Body of pancreas (tissue), 4 donors: ENCODE results near the gene CFL1. TPM values are rescaled to one million over a fixed set of nuclear protein-coding genes. Genes with fewer than 3 reads are reported as not detected.

Source experiments
- ATAC-seq: fragments of 150-250 bp; one replicate; pipeline ENCODE4 v1.9.1; 2016
- DNase-seq, 4 donors: peaks; one replicate each; pipeline ENCODE4 v3.0.0-alpha.2; 2019
- H3K27ac ChIP-seq, 4 donors: fragments of 200-600 bp; sonication (generic); 1 replicate in 3 of 4; 2 replicates in 1 of 4; pipeline versions ENCODE4 v1.5.1 to v1.6.1; 2016 to 2019; ENCODE audit warnings: mild to moderate bottlenecking in 1 of 4, mixed read lengths in 1 of 4, moderate library complexity in 1 of 4
- H3K27me3 ChIP-seq, 2 donors: fragments of 200-600 bp; sonication (generic); one replicate each; pipeline ENCODE4 v1.6.0; 2016; ENCODE audit warnings: mild to moderate bottlenecking in 1 of 2
- H3K36me3 ChIP-seq, 2 donors: fragments of 200-600 bp; sonication (generic); replicated peaks in 1 of 2; 2 replicates each; pipeline ENCODE4 v1.5.1; 2016; ENCODE audit warnings: low read depth in 2 of 2; ENCODE audit not compliant: insufficient read depth in 1 of 2
- H3K4me1 ChIP-seq: fragments of 200-600 bp; sonication (generic); one replicate; pipeline ENCODE4 v1.6.0; 2016
- H3K4me3 ChIP-seq, 2 donors: fragments of 200-600 bp; sonication (generic); 1 replicate in 1 of 2; 2 replicates in 1 of 2; pipeline ENCODE4 v1.5.1; 2016 to 2019
- H3K9me3 ChIP-seq, 3 donors: fragments of 200-600 bp; sonication (generic); 1 replicate in 2 of 3; 2 replicates in 1 of 3; pipeline ENCODE4 v1.5.1; 2016
- POLR2A ChIP-seq, 3 donors: fragments of 450-650 bp; IDR thresholded peaks; one replicate each; pipeline ENCODE4 v1.6.1; 2016; ENCODE audit warnings: antibody characterized with exemption in 3 of 3, mild to moderate bottlenecking in 2 of 3
- WGBS, 2 donors: methylation state at CpG; one replicate each; pipeline ENCODE4 v1.1.5; 2017; 5-methylcytosine and 5-hydroxymethylcytosine counted together
- intact Hi-C: fragments of 100-400 bp; cut with DNase I; formaldehyde crosslinking; loops from one replicate; pipeline ENCODE4 v1.15.1; 2023
- total RNA-seq, 2 donors: library from RNA; depleted of rRNA; stranded (reverse); fragments of >200 nt; gene quantifications; one replicate each; pipeline ENCODE4 v1.1.0, GENCODE V29; 2016
- TF ChIP-seq, protein P1 (sequence below), 7 experiments: fragments of 450-650 bp in 4 of 7; fragments of 200-600 bp in 3 of 7; sonication (generic) in 3 of 7; IDR thresholded peaks; one replicate each; pipeline ENCODE4 v1.5.1; 2016 to 2019; ENCODE audit warnings: antibody characterized with exemption in 7 of 7

The CFL1 gene
- total RNA-seq, 2 donors from 2014 or later, result 190 to 412 TPM

DNA sequence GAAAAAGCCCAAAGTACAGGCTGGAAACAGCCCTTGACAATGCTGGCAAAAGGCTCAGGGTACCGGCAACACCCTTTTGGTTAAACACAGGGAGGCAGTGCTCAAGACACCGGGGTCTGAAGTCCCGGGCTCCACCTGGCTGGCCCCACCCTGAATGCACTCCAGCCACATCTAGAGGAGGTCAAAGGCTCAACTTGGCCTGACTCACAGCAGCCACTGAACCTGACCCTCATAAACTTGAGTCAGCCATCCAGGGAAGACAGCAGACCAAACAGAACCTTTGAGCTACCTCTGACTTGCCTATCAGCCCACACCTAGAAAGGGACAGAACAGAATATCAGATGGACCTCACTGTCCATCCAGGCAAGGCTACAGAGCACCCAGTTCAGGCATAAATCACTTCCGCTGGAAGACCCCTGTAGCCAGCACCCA lies 3.8 kb downstream of the CFL1 start:
- no peak overlapping the region for H3K4me3 ChIP-seq
- no peak overlapping the region for H3K27ac ChIP-seq
- no peak for ATAC-seq
- TF ChIP-seq POLR2A (IDR thresholded peaks at IDR 0.05), result no peak
- TF ChIP-seq, protein P1, sequence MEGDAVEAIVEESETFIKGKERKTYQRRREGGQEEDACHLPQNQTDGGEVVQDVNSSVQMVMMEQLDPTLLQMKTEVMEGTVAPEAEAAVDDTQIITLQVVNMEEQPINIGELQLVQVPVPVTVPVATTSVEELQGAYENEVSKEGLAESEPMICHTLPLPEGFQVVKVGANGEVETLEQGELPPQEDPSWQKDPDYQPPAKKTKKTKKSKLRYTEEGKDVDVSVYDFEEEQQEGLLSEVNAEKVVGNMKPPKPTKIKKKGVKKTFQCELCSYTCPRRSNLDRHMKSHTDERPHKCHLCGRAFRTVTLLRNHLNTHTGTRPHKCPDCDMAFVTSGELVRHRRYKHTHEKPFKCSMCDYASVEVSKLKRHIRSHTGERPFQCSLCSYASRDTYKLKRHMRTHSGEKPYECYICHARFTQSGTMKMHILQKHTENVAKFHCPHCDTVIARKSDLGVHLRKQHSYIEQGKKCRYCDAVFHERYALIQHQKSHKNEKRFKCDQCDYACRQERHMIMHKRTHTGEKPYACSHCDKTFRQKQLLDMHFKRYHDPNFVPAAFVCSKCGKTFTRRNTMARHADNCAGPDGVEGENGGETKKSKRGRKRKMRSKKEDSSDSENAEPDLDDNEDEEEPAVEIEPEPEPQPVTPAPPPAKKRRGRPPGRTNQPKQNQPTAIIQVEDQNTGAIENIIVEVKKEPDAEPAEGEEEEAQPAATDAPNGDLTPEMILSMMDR (IDR thresholded peaks at IDR 0.05), result no peak
- intact Hi-C loops, result no loop called here
- peaks cover 8 to 26% of the 10 kb centered on the region in 2 donors for H3K36me3 ChIP-seq
- H3K4me1 ChIP-seq, result peaks cover 28% of the 10 kb centered on the region
- 88 to 100% methylated on average over 1 to 4 of the region's 4 CpGs for WGBS, 2 donors
- H3K27me3 ChIP-seq, result no peaks in the 10 kb centered on the region
- peak in 1 of 4 donors; percentile 11 for DNase-seq
- H3K9me3 ChIP-seq, result no peaks in the 10 kb centered on the region

DNA sequence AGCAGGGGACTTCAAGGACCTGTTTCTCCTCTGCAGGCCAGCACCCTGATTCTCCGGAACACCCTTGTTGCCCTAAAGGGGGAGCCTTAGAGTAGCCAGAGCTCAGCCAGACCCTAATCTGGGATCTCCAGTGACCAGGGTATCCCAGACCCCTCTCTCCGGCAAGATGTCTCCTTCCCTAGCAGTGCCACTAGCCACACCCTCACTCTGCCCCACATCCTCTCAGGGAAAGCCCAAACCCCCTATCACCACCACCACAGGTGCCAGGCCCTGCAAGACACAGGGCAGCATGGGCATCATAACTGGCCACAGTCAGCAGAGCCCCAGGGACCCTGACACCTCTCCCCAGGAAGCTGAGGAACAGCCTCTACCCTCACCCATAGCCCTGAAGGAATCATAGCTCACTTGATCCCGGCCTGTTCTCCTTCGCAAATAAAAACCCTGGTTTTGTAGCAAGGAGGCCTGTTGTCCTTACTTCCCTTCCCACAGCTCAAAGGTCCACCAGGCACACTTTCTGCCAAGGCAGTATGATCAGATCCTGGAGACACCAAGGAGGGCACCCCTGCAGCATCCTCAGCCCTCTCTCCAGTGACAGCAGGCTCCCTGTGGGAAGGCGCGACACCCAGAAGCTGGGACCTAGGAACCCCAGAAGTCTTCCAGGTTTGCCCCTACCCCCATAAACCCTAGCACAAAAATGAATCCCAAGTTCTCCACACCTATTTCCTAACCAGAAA lies 4.6 kb downstream of the CFL1 start:
- intact Hi-C loops, result no loop called here
- H3K27me3 ChIP-seq, result no peaks in the 10 kb centered on the region
- DNase-seq (no peak), ATAC-seq (no peak)
- H3K9me3 ChIP-seq, result no peaks in the 10 kb centered on the region
- H3K36me3 ChIP-seq, result peaks cover 8 to 26% of the 10 kb centered on the region in 2 donors
- peaks cover 20% of the 10 kb centered on the region for H3K4me1 ChIP-seq
- 88 to 95% methylated on average over 1 to 6 of the region's 6 CpGs for WGBS, 2 donors
- TF ChIP-seq, protein P1 (IDR thresholded peaks at IDR 0.05), result no peak
- TF ChIP-seq POLR2A (IDR thresholded peaks at IDR 0.05), result no peak
- H3K27ac ChIP-seq, result no peak overlapping the region
- H3K4me3 ChIP-seq, result no peak overlapping the region

DNA sequence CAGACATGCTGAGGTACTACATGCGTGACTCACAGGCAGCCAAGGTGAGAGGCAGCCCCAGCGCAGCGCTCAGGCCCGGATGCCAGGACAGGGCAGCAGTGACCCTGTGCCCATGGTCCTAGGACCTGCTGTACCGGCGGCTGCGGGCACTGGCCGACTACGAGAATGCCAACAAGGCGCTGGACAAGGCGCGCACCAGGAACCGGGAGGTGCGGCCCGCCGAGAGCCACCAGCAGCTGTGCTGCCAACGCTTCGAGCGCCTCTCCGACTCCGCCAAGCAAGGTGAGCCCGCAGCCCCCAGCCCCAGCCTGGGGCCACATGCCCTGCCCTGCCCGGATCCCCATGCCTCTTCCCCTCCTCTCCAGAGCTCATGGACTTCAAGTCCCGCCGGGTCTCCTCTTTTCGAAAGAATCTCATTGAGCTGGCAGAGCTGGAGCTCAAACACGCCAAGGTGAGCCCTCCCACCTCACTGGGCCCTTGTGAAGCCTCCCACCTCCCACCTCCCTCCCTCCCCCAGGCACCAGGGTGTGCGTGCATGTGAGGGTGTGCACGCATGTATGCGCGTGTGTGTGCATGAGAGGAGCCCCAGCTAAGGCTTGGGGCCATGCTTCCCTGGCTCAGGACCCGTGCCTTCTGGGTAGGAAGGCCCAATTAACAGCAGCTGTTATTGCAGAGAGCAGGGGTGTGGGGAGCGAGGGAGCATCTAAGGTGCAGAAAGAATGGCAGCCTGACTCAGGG lies 5.3 kb downstream of the CFL1 start:
- peak in 1 of 4 donors; percentile 12 for DNase-seq
- Histone ChIP-seq H3K4me1 (peaks cover 19% of the 10 kb centered on the region), H3K9me3 (no peaks in the 10 kb centered on the region), H3K27me3 (no peaks in the 10 kb centered on the region), H3K36me3 (peaks cover 8 to 26% of the 10 kb centered on the region in 2 donors), H3K4me3 (no peak overlapping the region), H3K27ac (no peak overlapping the region)
- WGBS, 2 donors, result 97% methylated on average over 18 to 19 of the region's 33 CpGs
- TF ChIP-seq POLR2A (IDR thresholded peaks at IDR 0.05), result no peak
- TF ChIP-seq, protein P1 (IDR thresholded peaks at IDR 0.05), result no peak
- intact Hi-C loops, result no loop called here
- no peak for ATAC-seq

DNA sequence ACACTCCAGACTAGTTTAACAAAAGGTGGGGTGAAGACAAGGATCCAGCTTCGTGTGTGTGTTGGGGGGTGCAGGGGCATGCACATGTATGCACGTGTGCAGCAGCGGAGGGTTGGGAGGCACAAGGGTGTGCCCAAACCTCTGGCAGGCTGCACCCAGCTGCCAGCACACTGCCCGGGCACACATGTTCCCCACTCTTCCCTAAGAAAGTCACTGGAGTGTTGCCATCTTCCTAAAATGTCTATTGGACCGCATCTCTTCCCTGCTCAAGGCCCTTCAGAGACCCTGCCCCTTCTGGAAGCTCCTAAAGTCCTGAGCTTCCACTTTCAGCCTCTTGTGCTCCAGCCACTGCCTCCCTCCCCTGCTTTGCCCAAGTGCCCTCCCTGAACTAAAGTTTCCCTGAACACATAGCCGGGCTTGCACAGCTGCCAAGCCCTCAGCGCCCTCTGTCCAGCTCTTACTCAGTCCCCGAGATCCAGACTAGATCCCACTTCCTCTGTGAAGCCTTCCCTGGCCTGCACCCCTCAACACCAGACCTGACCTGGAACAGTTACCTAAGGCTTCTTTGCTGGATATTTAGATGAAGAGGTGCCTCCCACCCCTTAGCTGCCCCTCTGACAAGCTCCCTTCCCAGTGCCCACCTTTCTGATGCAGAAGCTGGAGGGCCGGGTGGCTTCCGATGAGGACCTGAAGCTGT lies 6.0 kb downstream of the CFL1 start:
- WGBS, 2 donors, result 92 to 96% methylated on average over 7 to 10 of the region's 10 CpGs
- peaks cover 8 to 26% of the 10 kb centered on the region in 2 donors for H3K36me3 ChIP-seq
- no peak for ATAC-seq
- no peak for TF ChIP-seq POLR2A (IDR thresholded peaks at IDR 0.05)
- TF ChIP-seq, protein P1 (IDR thresholded peaks at IDR 0.05), result no peak
- H3K27ac ChIP-seq, result no peak overlapping the region
- no peak overlapping the region for H3K4me3 ChIP-seq
- no peaks in the 10 kb centered on the region for H3K9me3 ChIP-seq
- no peak for DNase-seq
- no peaks in the 10 kb centered on the region for H3K27me3 ChIP-seq
- intact Hi-C loops, result no loop called here
- H3K4me1 ChIP-seq, result peaks cover 19% of the 10 kb centered on the region
